GM12801 (cell line): ENCODE data around the gene SLC39A1.

Source experiments
- CTCF ChIP-seq: IDR thresholded peaks from one replicate; pipeline ENCODE4 v1.5.1; 2011; ENCODE audit warnings: control low read depth; ENCODE audit not compliant: insufficient read length; ENCODE audit errors: extremely low read depth

SLC39A1 gene

GRCh38 chr1:153959454-153959853 is 3.9 kb downstream of the SLC39A1 start:
- TF ChIP-seq CTCF, result no peak

DNA sequence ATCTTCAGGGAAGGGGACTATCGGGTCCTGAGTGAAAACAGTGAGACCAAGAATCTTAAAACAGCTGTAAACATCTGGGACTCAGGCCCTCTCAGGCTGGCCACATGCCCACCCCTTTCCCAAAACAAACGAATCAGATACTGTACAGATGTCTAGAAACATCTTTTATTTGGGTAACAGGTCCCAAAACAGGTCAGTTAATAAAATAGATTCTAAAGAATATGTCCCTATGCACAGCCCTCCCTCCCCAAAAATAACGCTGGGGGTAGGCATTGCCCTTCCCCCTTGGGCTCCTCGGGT is 4.4 kb downstream of the SLC39A1 start:
- TF ChIP-seq CTCF, result no peak

DNA sequence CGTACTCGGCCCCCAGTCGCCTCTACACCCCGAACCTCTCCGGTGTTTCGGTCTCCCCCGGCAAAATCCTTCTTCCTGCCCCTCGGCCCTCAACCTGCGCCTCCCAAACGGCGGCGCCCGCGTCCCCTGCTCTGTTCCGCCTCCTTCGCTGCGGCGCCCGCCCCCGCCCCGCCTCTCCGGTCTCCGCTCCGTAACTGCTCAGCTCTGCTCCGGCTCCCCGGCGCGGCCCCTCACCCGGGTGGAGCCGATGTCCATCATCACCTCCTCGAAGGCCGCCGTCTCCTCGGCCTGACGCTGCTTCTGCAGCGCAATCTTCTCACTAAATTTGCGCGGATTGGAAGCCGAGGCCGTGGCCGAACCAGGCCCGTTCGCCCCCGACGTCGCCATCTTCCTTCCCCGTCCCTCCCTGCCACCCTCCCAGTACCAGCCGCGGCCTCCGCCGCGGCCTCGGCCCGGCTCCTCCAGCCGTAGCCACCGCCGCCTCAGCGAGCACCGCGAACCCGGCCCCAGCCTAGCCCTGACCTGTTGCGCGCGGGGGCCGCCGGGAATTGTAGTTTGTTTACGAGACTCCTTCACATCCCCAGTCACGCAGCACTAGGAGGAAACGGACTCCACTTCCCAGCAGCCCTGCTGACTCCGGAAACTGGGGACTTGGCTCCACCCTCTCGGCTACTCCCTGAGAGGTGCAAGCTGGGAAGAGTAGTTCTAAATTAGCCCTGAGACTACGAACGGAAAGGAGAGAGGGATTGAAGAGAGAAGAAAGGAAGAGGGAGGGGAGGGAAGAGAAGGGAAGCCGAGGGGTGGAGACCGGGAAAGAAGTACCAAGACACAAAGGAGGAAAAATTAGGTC is 5.0 kb downstream of the SLC39A1 start, which contains the start of gene CRTC2:
CRTC2 (minus strand) TSS at position 502 of the 850 bp plus-strand sequence; CDS start at position 387, 115 bp downstream.
- TF ChIP-seq CTCF, result no peak

DNA sequence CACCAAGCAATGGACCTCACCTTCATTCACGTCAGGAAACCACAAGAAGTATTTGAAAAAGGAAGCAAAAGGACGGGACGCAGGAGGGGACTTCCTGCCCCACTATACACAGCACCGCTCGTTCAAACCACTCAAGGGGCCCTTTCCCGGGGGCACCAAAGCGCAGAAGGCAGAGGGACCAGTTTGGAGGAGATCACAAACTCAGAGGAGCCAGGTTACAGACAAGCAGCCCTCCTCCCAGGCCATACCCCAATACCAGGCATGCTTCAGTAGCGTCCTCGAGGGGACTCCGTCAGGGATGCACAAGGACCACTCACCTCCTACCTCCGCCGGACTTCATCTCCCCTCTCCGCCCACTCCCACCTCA is 5.6 kb downstream of the SLC39A1 start:
- no peak for TF ChIP-seq CTCF

GRCh38 chr1:153956997-153957715 is 6.2 kb downstream of the SLC39A1 start:
- TF ChIP-seq CTCF, result no peak

DNA sequence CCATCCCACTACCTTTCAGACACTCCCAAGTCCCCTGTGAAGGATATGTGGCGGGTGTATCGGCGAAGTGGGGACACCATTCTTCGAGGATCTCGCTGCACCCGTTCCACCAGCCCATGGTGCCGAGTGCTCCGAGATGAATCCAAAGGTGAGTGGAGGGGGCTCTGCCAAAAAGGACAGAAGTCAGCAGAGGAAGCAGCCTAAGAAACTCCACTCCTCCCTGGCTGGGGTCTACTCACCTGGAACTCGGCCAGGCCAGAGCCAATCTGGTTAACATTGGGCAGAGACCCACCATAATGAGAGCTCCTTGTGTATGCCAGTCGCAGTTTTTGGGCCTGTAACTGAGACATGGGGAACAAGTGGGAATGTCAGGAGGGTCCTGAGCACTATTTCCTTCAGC is 8.5 kb downstream of the SLC39A1 start:
- no peak for TF ChIP-seq CTCF

- TF ChIP-seq CTCF, result no peak
These were observed 9.4 kb downstream of the SLC39A1 start for GRCh38 chr1:153953859-153954365.
